RWPE2 (cell line): Measurements from ENCODE around the gene PPM1D.

ENCODE experiments used
- ATAC-seq: fragments of 200-7000 bp; cut with Tn5 transposase; 3 replicates; pipeline ENCODE4 v1.9.1; 2021; ENCODE audit warnings: low read depth
- DNase-seq: peaks from one replicate; pipeline ENCODE4 v3.0.0-alpha.2; 2020; ENCODE audit warnings: low spot score
- H3K27ac ChIP-seq: fragments of 450-650 bp; 2 replicates; pipeline ENCODE4 v1.5.1; 2017; ENCODE audit warnings: mild to moderate bottlenecking; ENCODE audit not compliant: poor library complexity, severe bottlenecking
- H3K27me3 ChIP-seq: fragments of 250-450 bp; sonication (Bioruptor Pico); 2 replicates; pipeline ENCODE4 v1.5.1; 2021; ENCODE audit warnings: mild to moderate bottlenecking, moderate library complexity; ENCODE audit not compliant: insufficient read depth, poor library complexity, severe bottlenecking
- H3K36me3 ChIP-seq: fragments of 250-450 bp; sonication (Bioruptor Pico); 2 replicates; pipeline ENCODE4 v1.5.1; 2020; ENCODE audit warnings: low read depth, mild to moderate bottlenecking, moderate library complexity
- H3K4me1 ChIP-seq: fragments of 250-450 bp; sonication (Bioruptor Pico); 2 replicates; pipeline ENCODE4 v1.5.1; 2021; ENCODE audit warnings: mild to moderate bottlenecking, moderate library complexity; ENCODE audit not compliant: insufficient read depth, poor library complexity, severe bottlenecking
- H3K4me3 ChIP-seq: fragments of 250-450 bp; sonication (Bioruptor Pico); 2 replicates; pipeline ENCODE4 v1.5.1; 2021; ENCODE audit warnings: mild to moderate bottlenecking, moderate library complexity; ENCODE audit not compliant: severe bottlenecking
- H3K9me3 ChIP-seq: fragments of 250-450 bp; sonication (Bioruptor Pico); 2 replicates; pipeline ENCODE4 v1.5.1; 2021; ENCODE audit warnings: mild to moderate bottlenecking, moderate library complexity; ENCODE audit not compliant: severe bottlenecking
- TF ChIP-seq, protein P1 (sequence below): fragments of 450-650 bp; IDR thresholded peaks from one replicate; pipeline ENCODE4 v1.5.1; 2017; ENCODE audit warnings: mild to moderate bottlenecking, moderate library complexity; ENCODE audit not compliant: poor library complexity, severe bottlenecking

PPM1D gene

DNA sequence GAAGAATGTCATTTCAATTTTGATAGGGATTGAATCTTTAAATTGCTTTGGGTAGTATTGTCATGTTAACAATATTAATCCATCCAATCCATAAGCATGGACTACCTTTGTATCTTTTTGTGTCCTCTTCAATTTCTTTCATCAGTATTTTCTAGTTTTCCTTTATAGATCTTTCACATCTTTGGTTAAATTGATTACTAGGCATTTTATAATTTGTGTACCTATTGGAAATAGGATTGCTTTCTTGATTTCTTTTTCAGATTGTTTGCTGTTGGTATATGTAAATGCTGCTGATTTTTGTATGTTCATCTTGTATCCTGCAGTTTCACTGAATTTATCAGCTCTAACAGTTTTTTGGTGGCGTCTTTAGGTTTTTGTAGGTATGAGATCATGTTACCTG, 53.6 kb downstream of the PPM1D start:
- Histone ChIP-seq H3K27ac (no peak overlapping the region), H3K4me1 (no peaks in the 10 kb centered on the region), H3K36me3 (peaks cover 9% of the 10 kb centered on the region), H3K9me3 (no peaks in the 10 kb centered on the region), H3K27me3 (no peaks in the 10 kb centered on the region), H3K4me3 (no peak overlapping the region)
- TF ChIP-seq, protein P1, sequence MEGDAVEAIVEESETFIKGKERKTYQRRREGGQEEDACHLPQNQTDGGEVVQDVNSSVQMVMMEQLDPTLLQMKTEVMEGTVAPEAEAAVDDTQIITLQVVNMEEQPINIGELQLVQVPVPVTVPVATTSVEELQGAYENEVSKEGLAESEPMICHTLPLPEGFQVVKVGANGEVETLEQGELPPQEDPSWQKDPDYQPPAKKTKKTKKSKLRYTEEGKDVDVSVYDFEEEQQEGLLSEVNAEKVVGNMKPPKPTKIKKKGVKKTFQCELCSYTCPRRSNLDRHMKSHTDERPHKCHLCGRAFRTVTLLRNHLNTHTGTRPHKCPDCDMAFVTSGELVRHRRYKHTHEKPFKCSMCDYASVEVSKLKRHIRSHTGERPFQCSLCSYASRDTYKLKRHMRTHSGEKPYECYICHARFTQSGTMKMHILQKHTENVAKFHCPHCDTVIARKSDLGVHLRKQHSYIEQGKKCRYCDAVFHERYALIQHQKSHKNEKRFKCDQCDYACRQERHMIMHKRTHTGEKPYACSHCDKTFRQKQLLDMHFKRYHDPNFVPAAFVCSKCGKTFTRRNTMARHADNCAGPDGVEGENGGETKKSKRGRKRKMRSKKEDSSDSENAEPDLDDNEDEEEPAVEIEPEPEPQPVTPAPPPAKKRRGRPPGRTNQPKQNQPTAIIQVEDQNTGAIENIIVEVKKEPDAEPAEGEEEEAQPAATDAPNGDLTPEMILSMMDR: no peak
- ATAC-seq (no peak), DNase-seq (no peak)

DNA sequence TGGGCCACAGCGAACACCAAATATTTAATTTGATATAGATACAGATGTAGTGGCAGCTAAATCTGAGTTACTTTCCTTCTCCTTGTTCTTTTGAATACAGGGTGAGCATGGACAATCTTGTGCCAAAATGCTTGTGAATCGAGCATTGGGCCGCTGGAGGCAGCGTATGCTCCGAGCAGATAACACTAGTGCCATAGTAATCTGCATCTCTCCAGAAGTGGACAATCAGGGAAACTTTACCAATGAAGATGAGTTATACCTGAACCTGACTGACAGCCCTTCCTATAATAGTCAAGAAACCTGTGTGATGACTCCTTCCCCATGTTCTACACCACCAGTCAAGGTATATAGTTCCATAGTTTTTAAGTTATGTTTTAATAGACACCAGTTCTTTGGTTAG, 56.5 kb downstream of the PPM1D start:
- TF ChIP-seq, protein P1: no peak
- H3K4me1 ChIP-seq: no peaks in the 10 kb centered on the region
- H3K4me3 ChIP-seq: no peak overlapping the region
- no peaks in the 10 kb centered on the region for H3K27me3 ChIP-seq
- H3K36me3 ChIP-seq: peaks cover 17% of the 10 kb centered on the region; the same call in 1 of the 2 replicates
- no peak for DNase-seq
- ATAC-seq: no peak
- H3K27ac ChIP-seq: no peak overlapping the region
- H3K9me3 ChIP-seq: no peaks in the 10 kb centered on the region

DNA sequence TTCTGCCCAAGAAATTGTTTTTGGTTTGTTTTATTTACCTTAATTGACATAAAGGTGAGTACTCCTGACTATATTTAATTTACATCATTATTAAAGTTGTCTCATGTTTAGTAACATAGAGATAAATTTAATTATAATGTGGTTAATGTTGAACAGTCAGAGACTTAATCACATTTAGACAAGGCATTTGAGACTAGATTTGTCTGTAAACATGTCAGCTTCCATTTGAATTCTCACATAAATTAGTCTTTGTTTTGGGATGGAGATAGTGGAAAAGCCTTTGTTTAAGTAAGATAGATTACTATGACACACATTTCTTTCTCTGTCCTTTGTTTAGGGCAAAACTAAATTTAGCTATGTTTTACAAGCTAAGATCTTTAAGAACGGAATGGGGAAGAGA, 59.2 kb downstream of the PPM1D start:
- DNase-seq (no peak), ATAC-seq (no peak)
- Histone ChIP-seq H3K27me3 (no peaks in the 10 kb centered on the region), H3K4me1 (no peaks in the 10 kb centered on the region), H3K36me3 (peaks cover 28% of the 10 kb centered on the region), H3K9me3 (no peaks in the 10 kb centered on the region), H3K27ac (no peak overlapping the region), H3K4me3 (no peak overlapping the region)
- TF ChIP-seq, protein P1: no peak

DNA sequence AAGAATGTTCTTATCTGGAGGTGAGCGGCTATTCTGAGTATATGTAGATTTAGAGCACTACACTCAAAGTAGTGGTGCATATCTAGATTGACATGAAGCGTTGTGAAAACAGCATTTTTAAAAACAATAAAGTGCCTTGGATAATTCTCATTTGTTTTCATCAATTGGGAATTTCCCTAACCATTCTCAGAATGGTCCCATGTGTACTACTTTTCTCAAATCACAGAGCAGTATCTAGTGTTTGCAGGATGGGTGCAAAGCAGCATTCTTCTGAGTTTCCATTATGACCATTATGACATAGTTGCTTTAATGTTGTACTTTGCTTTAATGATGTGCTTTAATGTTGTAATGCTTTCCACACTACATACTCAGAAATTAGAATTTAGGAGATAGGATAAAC, 61.5 kb downstream of the PPM1D start:
- H3K4me3 ChIP-seq: no peak overlapping the region
- no peaks in the 10 kb centered on the region for H3K4me1 ChIP-seq
- no peaks in the 10 kb centered on the region for H3K9me3 ChIP-seq
- no peaks in the 10 kb centered on the region for H3K27me3 ChIP-seq
- H3K36me3 ChIP-seq: peaks cover 27% of the 10 kb centered on the region
- ATAC-seq (no peak), DNase-seq (no peak)
- H3K27ac ChIP-seq: no peak overlapping the region
- TF ChIP-seq, protein P1: no peak

DNA sequence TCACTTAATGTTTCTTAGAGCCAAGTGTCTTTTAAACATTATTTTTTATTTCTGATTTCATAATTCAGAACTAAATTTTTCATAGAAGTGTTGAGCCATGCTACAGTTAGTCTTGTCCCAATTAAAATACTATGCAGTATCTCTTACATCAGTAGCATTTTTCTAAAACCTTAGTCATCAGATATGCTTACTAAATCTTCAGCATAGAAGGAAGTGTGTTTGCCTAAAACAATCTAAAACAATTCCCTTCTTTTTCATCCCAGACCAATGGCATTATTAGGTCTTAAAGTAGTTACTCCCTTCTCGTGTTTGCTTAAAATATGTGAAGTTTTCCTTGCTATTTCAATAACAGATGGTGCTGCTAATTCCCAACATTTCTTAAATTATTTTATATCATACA, 64.0 kb downstream of the PPM1D start:
- TF ChIP-seq, protein P1: no peak
- DNase-seq: no peak
- Histone ChIP-seq H3K4me3 (no peak overlapping the region), H3K27ac (no peak overlapping the region), H3K4me1 (no peaks in the 10 kb centered on the region), H3K9me3 (no peaks in the 10 kb centered on the region), H3K36me3 (peaks cover 17% of the 10 kb centered on the region; the same call in 1 of the 2 replicates), H3K27me3 (no peaks in the 10 kb centered on the region)
- ATAC-seq: no peak
